Measurements from ENCODE around the gene CPNE4. TPM values are rescaled to one million over a fixed set of nuclear protein-coding genes. Genes with fewer than 3 reads are reported as not detected.

The CPNE4 gene
- total RNA-seq, 1 donor from 2014 or later = 0.26 TPM

DNA sequence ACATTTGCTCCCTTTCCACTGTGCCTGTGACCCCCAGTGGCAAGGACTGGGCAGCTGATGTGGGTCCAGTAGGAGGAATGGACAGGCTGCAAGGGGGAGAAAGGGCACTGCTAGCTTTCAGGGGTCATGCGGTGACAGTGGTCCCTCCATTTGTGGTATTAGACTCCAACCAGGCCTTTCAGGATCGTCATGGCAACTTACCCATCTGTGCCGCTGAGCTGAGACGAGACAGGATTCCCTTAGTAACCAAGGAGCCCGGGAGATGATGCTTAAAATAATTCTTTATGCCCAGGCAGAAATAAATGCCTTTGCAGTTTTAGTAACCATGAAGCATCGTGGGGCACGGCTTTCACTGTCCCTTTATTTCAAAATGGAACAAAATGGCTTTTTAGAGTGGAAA lies 516.1 kb downstream of the CPNE4 start:
- Histone ChIP-seq H3K27me3 (no peaks in the 10 kb centered on the region), H3K9me3 (no peaks in the 10 kb centered on the region), H3K36me3 (no peaks in the 10 kb centered on the region), H3K4me1 (no peaks in the 10 kb centered on the region), H3K27ac (no peak overlapping the region), H3K4me3 (no peak overlapping the region)
- TF ChIP-seq CTCF (IDR thresholded peaks at IDR 0.05) = no peak
- no peak for DNase-seq
- intact Hi-C loops (cut with DNase I) = no loop called here
- no peak for ATAC-seq

DNA sequence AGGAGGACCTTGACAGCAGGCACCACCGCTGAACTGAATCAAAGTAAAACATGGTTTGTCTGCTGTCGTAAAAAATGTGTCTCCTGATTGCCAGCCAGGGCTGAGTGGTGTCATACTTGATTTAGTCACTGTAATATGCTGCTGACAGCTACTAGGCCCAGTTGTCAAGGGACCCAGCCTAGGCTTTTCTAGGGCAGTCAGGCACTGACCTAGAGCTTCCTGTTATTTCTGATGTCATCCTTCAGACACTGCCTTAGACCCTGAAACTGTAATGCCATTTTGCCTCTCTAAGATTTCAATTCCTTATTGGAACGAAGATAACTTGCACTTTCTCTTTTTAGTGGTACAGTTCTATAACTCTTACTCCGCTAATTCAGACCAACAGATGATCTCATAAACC lies 529.4 kb downstream of the CPNE4 start:
- intact Hi-C loops (cut with DNase I) = no loop called here
- Histone ChIP-seq H3K9me3 (no peaks in the 10 kb centered on the region), H3K4me3 (no peak overlapping the region), H3K36me3 (no peaks in the 10 kb centered on the region), H3K27me3 (peaks cover 4% of the 10 kb centered on the region), H3K27ac (no peak overlapping the region), H3K4me1 (peaks cover 18% of the 10 kb centered on the region)
- DNase-seq (no peak), ATAC-seq (no peak)
- no peak for TF ChIP-seq CTCF (IDR thresholded peaks at IDR 0.05)

DNA sequence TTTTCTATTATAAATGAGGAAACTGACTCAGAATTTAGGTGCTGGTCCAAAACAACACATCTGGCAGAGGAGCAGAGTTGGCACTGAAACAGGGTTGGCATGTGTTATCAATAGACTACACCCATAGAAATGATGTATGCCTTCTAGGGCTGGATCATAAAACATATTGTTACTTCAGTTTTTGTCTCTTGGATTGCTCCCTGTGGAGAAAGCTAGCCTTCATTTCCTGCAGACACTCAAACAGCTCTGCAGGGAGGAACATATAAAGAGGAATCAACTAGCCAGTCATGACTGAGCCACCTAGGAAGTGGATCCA lies 531.5 kb downstream of the CPNE4 start:
- peaks cover 18% of the 10 kb centered on the region for H3K4me1 ChIP-seq
- intact Hi-C loops (cut with DNase I) = no loop called here
- peak overlapping the region; percentile 84 for H3K27ac ChIP-seq
- ATAC-seq (no peak), DNase-seq (no peak)
- no peaks in the 10 kb centered on the region for H3K27me3 ChIP-seq
- H3K9me3 ChIP-seq = no peaks in the 10 kb centered on the region
- peaks cover 19% of the 10 kb centered on the region for H3K36me3 ChIP-seq
- TF ChIP-seq CTCF (IDR thresholded peaks at IDR 0.05) = no peak
- H3K4me3 ChIP-seq = peak overlapping the region; percentile 88

DNA sequence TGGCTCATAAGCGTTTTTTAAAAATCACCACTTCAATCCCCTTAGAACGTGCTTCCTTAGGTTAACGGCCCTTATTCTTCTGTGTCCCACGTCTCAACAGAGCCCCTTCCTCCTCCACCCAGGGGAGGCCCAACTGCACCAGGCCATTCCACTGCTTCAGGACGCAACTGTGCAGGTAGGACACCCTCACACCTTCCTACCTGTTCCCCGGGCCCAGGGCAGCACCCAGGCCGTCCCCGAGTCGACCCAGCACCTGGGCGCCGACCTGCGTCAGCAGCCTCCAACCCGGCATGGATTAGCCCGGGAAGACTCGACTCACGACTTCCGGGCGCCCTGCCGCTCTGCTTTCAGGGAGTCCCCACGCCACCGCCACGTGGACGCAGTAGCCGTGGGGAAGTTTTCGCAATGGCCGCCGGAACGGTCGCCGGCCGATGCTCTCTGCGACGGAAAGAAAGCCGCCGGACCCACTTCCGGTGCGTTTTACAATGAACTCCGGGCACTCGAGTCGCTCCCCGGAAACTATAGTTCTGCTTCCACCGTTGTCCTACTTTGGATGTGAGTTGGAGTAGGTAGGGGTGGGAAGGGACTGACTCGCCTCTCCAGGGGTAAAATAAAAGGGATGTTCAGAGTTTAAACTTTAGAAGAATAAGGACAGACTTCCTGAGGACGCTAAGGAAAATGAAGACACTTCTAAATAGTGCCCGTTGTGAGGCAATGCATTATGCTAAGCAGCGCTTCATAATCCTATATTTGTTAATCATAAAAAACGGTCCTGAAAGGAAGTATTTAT lies 532.1 kb downstream of the CPNE4 start, which contains the start of gene MRPL3:
MRPL3 (minus strand) TSS at position 442 of the 790 bp plus-strand sequence; CDS start at position 292, 150 bp downstream.
- Histone ChIP-seq H3K27me3 (no peaks in the 10 kb centered on the region), H3K36me3 (peaks cover 24% of the 10 kb centered on the region), H3K4me3 (peak within 1 kb of the TSS; percentile 88), H3K9me3 (no peaks in the 10 kb centered on the region), H3K4me1 (peaks cover 18% of the 10 kb centered on the region), H3K27ac (peak within 1 kb of the TSS; percentile 84)
- DNase-seq = peak; percentile 92
- intact Hi-C loops (cut with DNase I) = no loop called here
- TF ChIP-seq CTCF (IDR thresholded peaks at IDR 0.05) = no peak
- ATAC-seq = peak; percentile 98

- no peaks in the 10 kb centered on the region for H3K9me3 ChIP-seq
- no peaks in the 10 kb centered on the region for H3K27me3 ChIP-seq
- H3K4me3 ChIP-seq = peak overlapping the region; percentile 88
- ATAC-seq (no peak), DNase-seq (no peak)
- no peak for TF ChIP-seq CTCF (IDR thresholded peaks at IDR 0.05)
- H3K4me1 ChIP-seq = peaks cover 18% of the 10 kb centered on the region
- H3K27ac ChIP-seq = peak overlapping the region; percentile 84
- H3K36me3 ChIP-seq = peaks cover 32% of the 10 kb centered on the region
- intact Hi-C loops (cut with DNase I) = no loop called here
These were observed 532.9 kb downstream of the CPNE4 start for GRCh38 chr3:131501949-131502348.
